Neuron (in vitro differentiated cells): ENCODE data around the gene SAAL1.
"Not testable (repeated sequence)": the region's sequence is repeated elsewhere in the genome, so short reads cannot be mapped to it uniquely, and the experiment has no call there.

ENCODE experiments used
- H2AFZ ChIP-seq: one replicate; pipeline ENCODE4 v1.6.1; 2013; ENCODE audit warnings: low read depth, mild to moderate bottlenecking, inconsistent platforms, low read length, moderate library complexity
- H3K27me3 ChIP-seq: one replicate; pipeline ENCODE4 v1.6.1; 2013; ENCODE audit warnings: low read length; ENCODE audit not compliant: insufficient read depth
- H3K36me3 ChIP-seq: one replicate; pipeline ENCODE4 v1.6.1; 2013; ENCODE audit warnings: low read length; ENCODE audit not compliant: insufficient read depth
- H3K4me1 ChIP-seq: one replicate; pipeline ENCODE4 v1.6.1; 2013; ENCODE audit warnings: low read length; ENCODE audit not compliant: insufficient read depth
- H3K4me3 ChIP-seq: 2 replicates; pipeline ENCODE4 v1.5.1; 2013; ENCODE audit warnings: mild to moderate bottlenecking, low read length, moderate library complexity
- H3K9me3 ChIP-seq: one replicate; pipeline ENCODE4 v1.6.1; 2013; ENCODE audit warnings: low read length

The SAAL1 gene

GRCh38 chr11:18105802-18106574, at the start of gene SAAL1:
Gene SAAL1 (minus strand): TSS chr11:18106082. CDS start chr11:18106041, 41 bp downstream.
- Histone ChIP-seq H3K27me3 (no peaks in the 10 kb centered on the region), H3K4me1 (peaks cover 6% of the 10 kb centered on the region), H3K36me3 (peaks cover 26% of the 10 kb centered on the region), H3K9me3 (peaks cover 2% of the 10 kb centered on the region), H3K4me3 (peak within 1 kb of the TSS; percentile 96), H2AFZ (peak within 1 kb of the TSS; percentile 97)

DNA sequence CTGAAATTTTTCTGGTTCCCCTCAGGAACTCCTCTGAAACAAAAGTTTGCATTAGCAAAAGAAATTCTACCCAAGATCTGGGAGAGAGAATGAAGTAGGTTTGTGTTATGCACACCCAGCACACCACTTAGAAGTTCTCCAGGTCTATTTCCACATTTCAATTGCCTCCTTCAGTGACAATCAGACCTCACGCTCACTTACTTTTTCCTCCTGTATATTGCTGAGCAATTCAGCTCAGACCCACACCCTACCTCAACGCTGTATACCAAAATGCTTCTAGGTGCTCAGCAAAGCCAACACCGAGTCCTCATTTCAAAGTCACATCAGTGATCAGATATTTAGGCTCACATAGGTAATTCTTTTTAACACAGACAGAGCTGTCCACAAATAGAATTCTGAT, 45.7 kb upstream of the SAAL1 start:
- H2AFZ ChIP-seq = no peak overlapping the region
- no peaks in the 10 kb centered on the region for H3K9me3 ChIP-seq
- H3K4me1 ChIP-seq = no peaks in the 10 kb centered on the region
- no peaks in the 10 kb centered on the region for H3K27me3 ChIP-seq
- H3K4me3 ChIP-seq = no peak overlapping the region
- no peaks in the 10 kb centered on the region for H3K36me3 ChIP-seq

- peaks cover 3% of the 10 kb centered on the region for H3K27me3 ChIP-seq
- no peak overlapping the region for H2AFZ ChIP-seq
- no peak overlapping the region for H3K4me3 ChIP-seq
- H3K9me3 ChIP-seq = no peaks in the 10 kb centered on the region
- no peaks in the 10 kb centered on the region for H3K36me3 ChIP-seq
- no peaks in the 10 kb centered on the region for H3K4me1 ChIP-seq
These were observed 40.0 kb upstream of the SAAL1 start for GRCh38 chr11:18145837-18146236.

DNA sequence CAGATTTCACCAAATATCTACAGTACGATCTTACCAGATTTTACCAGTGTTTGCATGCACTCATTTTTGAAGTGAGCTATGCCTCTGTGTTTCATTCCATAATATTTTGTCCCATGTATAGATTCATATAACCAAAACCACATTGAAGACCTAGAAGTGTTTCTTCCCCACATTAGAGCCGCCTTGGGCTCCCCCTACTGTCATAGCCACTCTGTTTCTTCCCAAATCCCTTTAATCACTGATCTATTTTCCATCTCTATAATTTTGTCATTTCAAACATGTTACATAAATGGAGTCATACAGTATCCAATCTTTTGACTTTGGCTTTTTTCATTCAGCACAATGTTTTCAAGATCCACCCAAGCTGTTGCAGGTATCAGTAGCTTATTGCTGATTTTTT, 39.1 kb upstream of the SAAL1 start:
- Histone ChIP-seq H2AFZ (no peak overlapping the region), H3K27me3 (peaks cover 5% of the 10 kb centered on the region)

GRCh38 chr11:18144243-18144642, 38.4 kb upstream of the SAAL1 start:
- Histone ChIP-seq H3K27me3 (peaks cover 5% of the 10 kb centered on the region), H3K4me1 (no peaks in the 10 kb centered on the region), H3K4me3 (no peak overlapping the region), H2AFZ (no peak overlapping the region), H3K36me3 (no peaks in the 10 kb centered on the region), H3K9me3 (no peaks in the 10 kb centered on the region)

More for the DNA sequence above, 39.1 kb upstream of the SAAL1 start:
- Histone ChIP-seq H3K9me3 (no peaks in the 10 kb centered on the region), H3K36me3 (no peaks in the 10 kb centered on the region), H3K4me1 (no peaks in the 10 kb centered on the region), H3K4me3 (no peak overlapping the region)

DNA sequence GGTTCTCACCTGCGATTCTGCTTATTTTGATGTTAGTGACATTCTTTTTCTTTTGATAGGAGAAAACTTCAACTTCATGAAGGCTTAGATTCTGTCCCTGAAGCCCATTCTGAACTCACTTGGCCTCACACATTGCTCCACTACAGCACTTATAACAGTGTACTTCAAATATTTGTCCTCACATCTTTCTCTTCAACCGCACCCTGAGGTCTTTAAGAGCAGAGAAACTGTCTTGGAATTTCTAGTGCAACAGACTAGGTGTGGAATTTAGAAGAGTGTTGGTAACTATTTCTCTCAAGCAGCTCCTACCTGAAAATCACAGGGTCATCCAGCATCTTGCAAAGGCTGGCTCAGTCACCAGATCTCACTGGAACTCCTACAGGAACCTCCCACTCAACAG, 34.3 kb upstream of the SAAL1 start:
- Histone ChIP-seq H3K9me3 (no peaks in the 10 kb centered on the region), H3K36me3 (no peaks in the 10 kb centered on the region), H3K4me3 (no peak overlapping the region), H2AFZ (no peak overlapping the region), H3K4me1 (no peaks in the 10 kb centered on the region), H3K27me3 (peaks cover 9% of the 10 kb centered on the region)

DNA sequence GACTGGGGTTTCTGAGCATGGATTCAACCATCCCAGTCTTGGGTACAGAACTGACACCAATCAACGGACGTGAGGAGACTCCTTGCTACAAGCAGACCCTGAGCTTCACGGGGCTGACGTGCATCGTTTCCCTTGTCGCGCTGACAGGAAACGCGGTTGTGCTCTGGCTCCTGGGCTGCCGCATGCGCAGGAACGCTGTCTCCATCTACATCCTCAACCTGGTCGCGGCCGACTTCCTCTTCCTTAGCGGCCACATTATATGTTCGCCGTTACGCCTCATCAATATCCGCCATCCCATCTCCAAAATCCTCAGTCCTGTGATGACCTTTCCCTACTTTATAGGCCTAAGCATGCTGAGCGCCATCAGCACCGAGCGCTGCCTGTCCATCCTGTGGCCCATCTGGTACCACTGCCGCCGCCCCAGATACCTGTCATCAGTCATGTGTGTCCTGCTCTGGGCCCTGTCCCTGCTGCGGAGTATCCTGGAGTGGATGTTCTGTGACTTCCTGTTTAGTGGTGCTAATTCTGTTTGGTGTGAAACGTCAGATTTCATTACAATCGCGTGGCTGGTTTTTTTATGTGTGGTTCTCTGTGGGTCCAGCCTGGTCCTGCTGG, 31.4 kb upstream of the SAAL1 start:
- Histone ChIP-seq H3K36me3 (no peaks in the 10 kb centered on the region), H3K4me1 (no peaks in the 10 kb centered on the region), H3K4me3 (no peak overlapping the region)

DNA sequence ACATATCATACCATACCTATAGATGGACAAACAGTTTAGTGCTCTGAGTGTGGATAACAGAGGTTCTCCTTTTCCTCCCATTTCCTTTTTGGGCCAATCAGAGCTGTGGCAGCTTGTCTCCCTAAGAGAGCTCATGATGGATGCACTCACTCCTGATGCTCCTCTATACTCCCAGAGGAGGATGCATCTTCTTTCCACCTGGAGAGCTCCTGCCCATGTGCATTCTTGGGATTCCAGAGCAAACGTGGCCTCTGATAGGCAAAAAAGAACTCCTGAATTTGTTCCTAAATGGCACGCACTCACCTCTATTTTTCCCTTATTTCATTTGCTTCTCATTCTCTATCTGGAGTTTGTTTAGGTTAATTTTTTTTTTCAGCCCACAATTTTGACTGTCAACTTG, 29.4 kb upstream of the SAAL1 start:
- H3K36me3 ChIP-seq = no peaks in the 10 kb centered on the region
- H3K9me3 ChIP-seq = no peaks in the 10 kb centered on the region
- H2AFZ ChIP-seq = no peak overlapping the region
- peaks cover 12% of the 10 kb centered on the region for H3K27me3 ChIP-seq
- H3K4me3 ChIP-seq = no peak overlapping the region
- H3K4me1 ChIP-seq = no peaks in the 10 kb centered on the region

More for the DNA sequence above, 31.4 kb upstream of the SAAL1 start:
- Histone ChIP-seq H3K9me3 (no peaks in the 10 kb centered on the region), H3K27me3 (peaks cover 15% of the 10 kb centered on the region), H2AFZ (no peak overlapping the region)

DNA sequence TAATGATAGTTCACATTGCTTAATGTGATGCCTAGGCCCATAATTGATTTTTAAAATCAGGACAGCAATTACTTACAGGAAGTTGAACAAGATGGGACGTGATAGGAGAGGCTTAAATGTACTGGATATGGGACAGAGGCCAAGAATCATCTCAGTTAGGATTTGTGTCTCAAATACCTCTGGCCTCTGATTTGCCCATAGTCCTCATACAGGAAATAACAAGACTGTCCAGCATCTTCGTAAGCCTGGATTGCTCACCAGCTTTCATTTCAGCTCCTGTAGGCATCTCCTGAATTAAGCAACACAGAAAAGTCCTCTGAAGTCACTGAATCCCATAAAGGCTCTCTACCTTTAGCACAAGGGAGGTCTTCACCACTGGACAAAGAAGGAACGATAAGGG, 26.5 kb upstream of the SAAL1 start, which contains the start of gene MRGPRX3:
TSS of gene MRGPRX3 (plus strand) at position 231 of the 400 bp plus-strand sequence. CDS start 4,632 bp downstream, outside the sequence.
- peaks cover 10% of the 10 kb centered on the region for H3K27me3 ChIP-seq
- no peak within 1 kb of the TSS for H3K4me3 ChIP-seq
- no peaks in the 10 kb centered on the region for H3K36me3 ChIP-seq
- H3K9me3 ChIP-seq = no peaks in the 10 kb centered on the region
- H2AFZ ChIP-seq = no peak within 1 kb of the TSS
- no peaks in the 10 kb centered on the region for H3K4me1 ChIP-seq

- H3K36me3 ChIP-seq, H3K4me3 ChIP-seq, H2AFZ ChIP-seq, H3K9me3 ChIP-seq, H3K4me1 ChIP-seq, H3K27me3 ChIP-seq: not testable (repeated sequence)
These were observed 25.2 kb upstream of the SAAL1 start for GRCh38 chr11:18131115-18131514.

GRCh38 chr11:18121331-18121828, 15.5 kb upstream of the SAAL1 start:
- not testable (repeated sequence) for H2AFZ ChIP-seq, H3K4me3 ChIP-seq, H3K9me3 ChIP-seq, H3K36me3 ChIP-seq, H3K27me3 ChIP-seq
- H3K4me1 ChIP-seq = peaks cover 17% of the 10 kb centered on the region

GRCh38 chr11:18115360-18116127, 9.7 kb upstream of the SAAL1 start:
- peaks cover 12% of the 10 kb centered on the region for H3K27me3 ChIP-seq
- peaks cover 18% of the 10 kb centered on the region for H3K4me1 ChIP-seq
- no peaks in the 10 kb centered on the region for H3K36me3 ChIP-seq

GRCh38 chr11:18111005-18111404, 5.1 kb upstream of the SAAL1 start:
- no peaks in the 10 kb centered on the region for H3K9me3 ChIP-seq
- no peak overlapping the region for H2AFZ ChIP-seq
- no peak overlapping the region for H3K4me3 ChIP-seq
- H3K4me1 ChIP-seq = no peaks in the 10 kb centered on the region
- no peaks in the 10 kb centered on the region for H3K36me3 ChIP-seq
- peaks cover 12% of the 10 kb centered on the region for H3K27me3 ChIP-seq

More at GRCh38 chr11:18115360-18116127, 9.7 kb upstream of the SAAL1 start:
- Histone ChIP-seq H2AFZ (no peak overlapping the region), H3K4me3 (no peak overlapping the region), H3K9me3 (no peaks in the 10 kb centered on the region)
